Smooth muscle cell (in vitro differentiated cells): Measurements from ENCODE around the gene OR6B3. TPM values are rescaled to one million over a fixed set of nuclear protein-coding genes. Genes with fewer than 3 reads are reported as not detected.

Source experiments
- DNase-seq: peaks from one replicate; lab custom pipeline; 2025; ENCODE audit not compliant: unreplicated experiment; lab: John Stamatoyannopoulos, UW
- H2AFZ ChIP-seq: fragments of 200-600 bp; sonication (generic); 2 replicates; pipeline ENCODE4 v1.6.0; 2016; ENCODE audit warnings: antibody characterized with exemption, low read depth, mild to moderate bottlenecking
- H3F3A ChIP-seq: fragments of 200-600 bp; sonication (generic); 2 replicates; pipeline ENCODE4 v1.6.0; 2017; ENCODE audit warnings: antibody characterized with exemption, low read depth
- H3K27ac ChIP-seq: fragments of 200-600 bp; sonication (generic); 2 replicates; pipeline ENCODE4 v1.5.1; 2016; ENCODE audit warnings: low read depth, mild to moderate bottlenecking
- H3K27me3 ChIP-seq: fragments of 200-600 bp; sonication (generic); 2 replicates; pipeline ENCODE4 v1.6.1; 2016; ENCODE audit warnings: low read depth, mild to moderate bottlenecking
- H3K36me3 ChIP-seq: fragments of 200-600 bp; sonication (generic); 2 replicates; pipeline ENCODE4 v1.5.1; 2016; ENCODE audit warnings: low read depth
- H3K4me1 ChIP-seq: fragments of 200-600 bp; sonication (generic); 2 replicates; pipeline ENCODE4 v1.5.1; 2016; ENCODE audit warnings: low read depth
- H3K4me2 ChIP-seq: fragments of 200-600 bp; sonication (generic); 2 replicates; pipeline ENCODE4 v1.6.0; 2016; ENCODE audit warnings: mild to moderate bottlenecking
- H3K4me3 ChIP-seq: fragments of 200-600 bp; sonication (generic); 2 replicates; pipeline ENCODE4 v1.5.1; 2016; ENCODE audit warnings: mild to moderate bottlenecking
- H3K79me2 ChIP-seq: fragments of 200-600 bp; sonication (generic); 2 replicates; pipeline ENCODE4 v1.6.0; 2016; ENCODE audit warnings: low read depth, mild to moderate bottlenecking
- H3K9ac ChIP-seq: fragments of 200-600 bp; sonication (generic); 2 replicates; pipeline ENCODE4 v1.6.0; 2016; ENCODE audit warnings: low read depth
- H3K9me3 ChIP-seq: fragments of 200-600 bp; sonication (generic); replicated peaks from 2 replicates; pipeline ENCODE4 v1.5.1; 2016; ENCODE audit warnings: low read depth
- H4K20me1 ChIP-seq: fragments of 200-600 bp; sonication (generic); 2 replicates; pipeline ENCODE4 v1.6.0; 2016; ENCODE audit warnings: low read depth
- WGBS: methylation state at CpG from one replicate; pipeline ENCODE4 v1.1.7; 2016; ENCODE audit warnings: low lambda C conversion rate; 5-methylcytosine and 5-hydroxymethylcytosine counted together
- polyA plus RNA-seq: library from polyadenylated mRNA; unstranded; fragments of >200 nt; fragmentation: Nextera tagmentation; extraction: Ambion mirVana; gene quantifications from 2 replicates; pipeline ENCODE4 v1.2.1, GENCODE V29; 2016
- total RNA-seq: library from RNA; depleted of rRNA; stranded (reverse); fragments of >200 nt; gene quantifications from 2 replicates; pipeline ENCODE4 v1.2.3, GENCODE V29; 2014
- TF ChIP-seq, protein P1 (sequence below): fragments of 200-600 bp; sonication (generic); IDR thresholded peaks from 2 replicates; pipeline ENCODE4 v1.5.1; 2017; ENCODE audit warnings: borderline replicate concordance, mild to moderate bottlenecking, antibody characterized with exemption; ENCODE audit not compliant: insufficient read depth, poor library complexity, severe bottlenecking

The OR6B3 gene
- total and polyA plus RNA-seq, 2 experiments from 2014 or later = not detected

DNA sequence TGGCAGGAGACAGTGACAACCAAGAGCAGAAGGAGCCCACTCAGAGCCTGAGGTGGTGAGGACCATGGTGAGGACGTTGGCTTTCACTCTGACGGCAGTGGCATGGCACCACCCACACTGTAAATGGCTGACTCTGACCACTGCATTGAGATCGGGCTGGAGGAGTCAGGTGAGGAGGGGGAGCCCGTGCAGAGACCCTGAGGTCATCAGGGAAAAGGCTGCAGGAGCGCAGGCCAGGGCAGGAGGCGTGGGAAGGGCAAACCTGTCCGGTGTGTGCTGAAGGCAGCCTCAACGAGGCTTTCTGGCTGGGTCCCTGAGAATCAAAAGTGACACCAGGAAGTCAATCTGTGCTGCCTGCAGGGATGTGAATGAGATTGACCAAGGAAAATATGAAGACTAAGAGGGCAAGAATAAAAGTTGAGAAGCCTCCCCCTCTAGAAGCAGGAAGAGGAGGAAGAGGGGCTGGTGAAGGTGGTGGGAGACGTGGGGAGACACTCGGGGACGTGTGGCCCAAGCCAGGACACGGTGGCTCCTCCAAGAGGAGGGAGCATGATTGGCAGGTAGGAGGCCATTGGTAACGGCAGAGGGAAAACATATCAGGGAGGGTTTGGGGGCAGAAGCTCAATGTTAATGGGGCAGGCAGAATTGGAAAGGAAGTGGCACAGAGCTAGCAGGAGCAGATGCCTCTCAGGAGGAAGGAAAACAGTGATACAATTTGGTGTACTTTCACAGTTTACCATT is 2.0 kb upstream of the OR6B3 start:
- no peak overlapping the region for H3K27ac ChIP-seq
- H3K79me2 ChIP-seq = no peaks in the 10 kb centered on the region
- H3K9me3 ChIP-seq = no peaks in the 10 kb centered on the region
- H3F3A ChIP-seq = no peaks in the 10 kb centered on the region
- H3K36me3 ChIP-seq = no peaks in the 10 kb centered on the region
- H3K4me2 ChIP-seq = no peak overlapping the region
- no peak overlapping the region for H2AFZ ChIP-seq
- no peaks in the 10 kb centered on the region for H4K20me1 ChIP-seq
- TF ChIP-seq, protein P1, sequence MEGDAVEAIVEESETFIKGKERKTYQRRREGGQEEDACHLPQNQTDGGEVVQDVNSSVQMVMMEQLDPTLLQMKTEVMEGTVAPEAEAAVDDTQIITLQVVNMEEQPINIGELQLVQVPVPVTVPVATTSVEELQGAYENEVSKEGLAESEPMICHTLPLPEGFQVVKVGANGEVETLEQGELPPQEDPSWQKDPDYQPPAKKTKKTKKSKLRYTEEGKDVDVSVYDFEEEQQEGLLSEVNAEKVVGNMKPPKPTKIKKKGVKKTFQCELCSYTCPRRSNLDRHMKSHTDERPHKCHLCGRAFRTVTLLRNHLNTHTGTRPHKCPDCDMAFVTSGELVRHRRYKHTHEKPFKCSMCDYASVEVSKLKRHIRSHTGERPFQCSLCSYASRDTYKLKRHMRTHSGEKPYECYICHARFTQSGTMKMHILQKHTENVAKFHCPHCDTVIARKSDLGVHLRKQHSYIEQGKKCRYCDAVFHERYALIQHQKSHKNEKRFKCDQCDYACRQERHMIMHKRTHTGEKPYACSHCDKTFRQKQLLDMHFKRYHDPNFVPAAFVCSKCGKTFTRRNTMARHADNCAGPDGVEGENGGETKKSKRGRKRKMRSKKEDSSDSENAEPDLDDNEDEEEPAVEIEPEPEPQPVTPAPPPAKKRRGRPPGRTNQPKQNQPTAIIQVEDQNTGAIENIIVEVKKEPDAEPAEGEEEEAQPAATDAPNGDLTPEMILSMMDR = no peak
- 79% methylated on average over 13 of the region's 13 CpGs for WGBS
- no peak overlapping the region for H3K4me3 ChIP-seq
- no peaks in the 10 kb centered on the region for H3K4me1 ChIP-seq
- H3K27me3 ChIP-seq = peaks cover 66% of the 10 kb centered on the region
- no peak overlapping the region for H3K9ac ChIP-seq
- no peak for DNase-seq

DNA sequence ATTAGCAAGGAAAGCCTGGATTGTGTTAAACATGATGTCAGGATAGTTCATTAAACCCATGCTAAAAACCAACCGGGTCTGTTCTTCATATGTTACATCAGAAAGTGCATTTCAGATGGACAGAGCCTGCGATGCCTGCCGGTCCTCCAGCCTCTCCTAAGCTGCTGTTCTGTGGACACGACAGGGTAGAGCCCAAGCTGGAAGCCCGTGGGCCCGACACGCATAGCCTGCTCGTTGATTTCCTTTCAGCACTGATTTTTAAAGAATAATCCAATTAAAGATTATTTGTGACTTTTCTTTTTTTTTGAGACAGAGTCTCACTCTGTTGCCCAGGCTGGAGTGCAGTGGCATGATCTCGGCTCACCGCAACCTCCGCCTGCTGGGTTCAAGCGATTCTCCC is 797 bp downstream of the OR6B3 start:
- TF ChIP-seq, protein P1 = no peak
- H3K9ac ChIP-seq = no peak overlapping the region
- no peak overlapping the region for H3K4me3 ChIP-seq
- no peaks in the 10 kb centered on the region for H3K9me3 ChIP-seq
- H4K20me1 ChIP-seq = no peaks in the 10 kb centered on the region
- H3F3A ChIP-seq = no peaks in the 10 kb centered on the region
- 88% methylated on average over 12 of the region's 12 CpGs for WGBS
- no peak overlapping the region for H3K27ac ChIP-seq
- no peak overlapping the region for H2AFZ ChIP-seq
- H3K79me2 ChIP-seq = no peaks in the 10 kb centered on the region
- no peaks in the 10 kb centered on the region for H3K4me1 ChIP-seq
- no peaks in the 10 kb centered on the region for H3K36me3 ChIP-seq
- DNase-seq = no peak
- H3K27me3 ChIP-seq = peaks cover 77% of the 10 kb centered on the region
- H3K4me2 ChIP-seq = no peak overlapping the region

DNA sequence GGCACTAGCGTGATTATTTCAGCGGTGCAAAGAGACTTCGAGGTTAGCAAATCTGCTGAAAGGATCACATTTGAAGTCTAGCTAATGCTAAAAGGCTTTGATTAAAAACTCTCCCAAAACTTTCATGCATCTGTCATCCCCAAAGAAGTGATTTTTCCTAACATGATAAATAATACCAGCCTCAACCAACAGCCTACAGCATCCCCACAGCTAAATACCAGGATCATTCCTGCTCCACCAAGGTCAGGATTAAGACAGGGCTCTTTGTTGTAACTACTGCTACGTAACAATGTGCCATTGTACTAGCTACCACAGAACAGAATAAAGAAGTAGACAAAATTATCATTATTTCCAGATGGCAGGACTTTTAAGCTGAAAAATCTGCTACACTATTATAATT is 1.6 kb downstream of the OR6B3 start:
- H4K20me1 ChIP-seq = no peaks in the 10 kb centered on the region
- DNase-seq = no peak
- H3K4me1 ChIP-seq = no peaks in the 10 kb centered on the region
- no peak overlapping the region for H2AFZ ChIP-seq
- H3F3A ChIP-seq = no peaks in the 10 kb centered on the region
- H3K79me2 ChIP-seq = no peaks in the 10 kb centered on the region
- no peaks in the 10 kb centered on the region for H3K9me3 ChIP-seq
- H3K9ac ChIP-seq = no peak overlapping the region
- 75% methylated on average over 4 of the region's 4 CpGs for WGBS
- H3K27ac ChIP-seq = no peak overlapping the region
- TF ChIP-seq, protein P1 = no peak
- H3K36me3 ChIP-seq = no peaks in the 10 kb centered on the region
- no peak overlapping the region for H3K4me2 ChIP-seq
- H3K4me3 ChIP-seq = no peak overlapping the region
- peaks cover 85% of the 10 kb centered on the region for H3K27me3 ChIP-seq

DNA sequence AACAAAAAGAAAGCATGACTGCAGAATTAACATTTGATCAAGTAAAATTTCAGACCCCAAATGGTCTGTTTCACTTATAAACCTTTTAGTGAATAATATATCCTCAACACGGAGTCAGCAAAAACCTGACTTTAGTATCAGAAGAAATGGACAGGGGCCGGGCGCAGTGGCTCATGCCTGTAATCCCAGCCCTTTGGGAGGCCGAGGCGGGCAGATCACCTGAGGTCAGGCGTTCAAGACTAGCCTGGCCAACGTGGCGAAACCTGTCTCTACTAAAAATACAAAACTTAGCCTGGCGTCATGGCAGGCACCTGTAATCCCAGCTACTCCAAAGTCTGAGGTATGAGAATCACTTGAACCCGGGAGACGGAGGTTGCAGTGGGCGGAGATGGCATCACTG is 3.0 kb downstream of the OR6B3 start:
- H3F3A ChIP-seq = no peaks in the 10 kb centered on the region
- 87% methylated on average over 12 of the region's 12 CpGs for WGBS
- no peaks in the 10 kb centered on the region for H3K36me3 ChIP-seq

More for the DNA sequence above, 3.0 kb downstream of the OR6B3 start:
- Histone ChIP-seq H3K4me3 (no peak overlapping the region), H3K4me2 (no peak overlapping the region), H3K9me3 (no peaks in the 10 kb centered on the region), H3K9ac (no peak overlapping the region), H3K27me3 (peaks cover 76% of the 10 kb centered on the region), H3K4me1 (no peaks in the 10 kb centered on the region), H4K20me1 (no peaks in the 10 kb centered on the region), H3K79me2 (no peaks in the 10 kb centered on the region), H2AFZ (no peak overlapping the region), H3K27ac (no peak overlapping the region)
- TF ChIP-seq, protein P1 = no peak
- no peak for DNase-seq
